GM19438 (cell line): ENCODE data around the gene NDEL1.

Source experiments
- ATAC-seq: cut with Tn5 transposase; IDR thresholded peaks from one replicate; pipeline ENCODE4 v1.9.1; 2021; ENCODE audit warnings: low read depth; ENCODE audit not compliant: unreplicated experiment

NDEL1 gene

GRCh38 chr17:8475781-8476180 lies 40.1 kb downstream of the NDEL1 start:
- ATAC-seq, result no peak

- ATAC-seq, result no peak
Observed at GRCh38 chr17:8476741-8477140, 41.1 kb downstream of the NDEL1 start.

- no peak for ATAC-seq
Observed at GRCh38 chr17:8477171-8477570, 41.5 kb downstream of the NDEL1 start.

- no peak for ATAC-seq
Observed at GRCh38 chr17:8477715-8478441, 42.2 kb downstream of the NDEL1 start.

GRCh38 chr17:8479431-8479947 lies 43.8 kb downstream of the NDEL1 start:
- no peak for ATAC-seq

- no peak for ATAC-seq
Observed at GRCh38 chr17:8480011-8480976, 44.6 kb downstream of the NDEL1 start.

GRCh38 chr17:8481089-8481488 lies 45.4 kb downstream of the NDEL1 start:
- no peak for ATAC-seq

- ATAC-seq, result no peak
Observed at GRCh38 chr17:8481703-8482102, 46.0 kb downstream of the NDEL1 start.

GRCh38 chr17:8482546-8482945 lies 46.9 kb downstream of the NDEL1 start:
- no peak for ATAC-seq

GRCh38 chr17:8484465-8484864 lies 48.8 kb downstream of the NDEL1 start:
- no peak for ATAC-seq

- ATAC-seq, result no peak
Observed at GRCh38 chr17:8485491-8485890, 49.8 kb downstream of the NDEL1 start.

GRCh38 chr17:8487130-8487645 lies 51.5 kb downstream of the NDEL1 start:
- ATAC-seq, result no peak

- no peak for ATAC-seq
Observed at GRCh38 chr17:8487743-8488142, 52.1 kb downstream of the NDEL1 start.

- no peak for ATAC-seq
Observed at GRCh38 chr17:8488491-8488890, 52.8 kb downstream of the NDEL1 start.

- ATAC-seq, result no peak
Observed at GRCh38 chr17:8488901-8489300, 53.2 kb downstream of the NDEL1 start.

- no peak for ATAC-seq
Observed at GRCh38 chr17:8489841-8490240, 54.2 kb downstream of the NDEL1 start.

- ATAC-seq, result no peak
Observed at GRCh38 chr17:8490256-8491023, 54.8 kb downstream of the NDEL1 start.

- no peak for ATAC-seq
Observed at GRCh38 chr17:8492121-8492520, 56.4 kb downstream of the NDEL1 start.

- ATAC-seq, result no peak
Observed at GRCh38 chr17:8494021-8494420, 58.3 kb downstream of the NDEL1 start.

- no peak for ATAC-seq
Observed at GRCh38 chr17:8494506-8495111, 58.9 kb downstream of the NDEL1 start.
